ENCODE results near the gene TUBB4B.
A peak's percentile ranks its signal among the peaks of the same experiment; 100 is the strongest.

TUBB4B gene

GRCh38 chr9:137198902-137199283 lies 42.2 kb upstream of the TUBB4B start:
- Histone ChIP-seq H3K9me2 (replicated peaks; ENCODE audit: insufficient read depth, low read length) (no peaks in the 10 kb centered on the region), H3K9me3 (ENCODE audit: insufficient read depth, low read length) (no peaks in the 10 kb centered on the region), H3K79me2 (ENCODE audit: insufficient read depth, low read length) (peaks cover 1% of the 10 kb centered on the region), H2AFZ (ENCODE audit: low read depth, low read length, severe bottlenecking) (no peak overlapping the region), H3K4me2 (ENCODE audit: low read depth, low read length, poor library complexity, severe bottlenecking) (peak overlapping the region; percentile 59), H3F3A (ENCODE audit: insufficient read depth) (peaks cover 12% of the 10 kb centered on the region), H3K4me3 (ENCODE audit: insufficient read depth, low read length, poor library complexity, severe bottlenecking) (no peak overlapping the region), H3K27ac (ENCODE audit: low read depth, low read length) (no peak overlapping the region), H3K36me3 (ENCODE audit: low read length) (no peaks in the 10 kb centered on the region), H4K20me1 (ENCODE audit: low read depth, low read length) (no peaks in the 10 kb centered on the region), H3K27me3 (ENCODE audit: low read length) (no peaks in the 10 kb centered on the region), H3K9ac (ENCODE audit: low read length) (no peak overlapping the region)
- TF ChIP-seq EZH2phosphoT487 (conservative IDR thresholded peaks at IDR 0.05; ENCODE audit: low read length) = no peak
- TF ChIP-seq CTCF (IDR thresholded peaks at IDR 0.05; ENCODE audit: insufficient read depth, low read length, poor library complexity, severe bottlenecking) = no peak

GRCh38 chr9:137199411-137200121 lies 41.5 kb upstream of the TUBB4B start:
- Histone ChIP-seq H3K4me2 (ENCODE audit: low read depth, low read length, poor library complexity, severe bottlenecking) (peak overlapping the region; percentile 59), H3K27me3 (ENCODE audit: low read length) (no peaks in the 10 kb centered on the region), H4K20me1 (ENCODE audit: low read depth, low read length) (no peaks in the 10 kb centered on the region), H3K9ac (ENCODE audit: low read length) (peak overlapping the region; percentile 46; the same call in 1 of the 2 replicates), H3K27ac (ENCODE audit: low read depth, low read length) (no peak overlapping the region), H2AFZ (ENCODE audit: low read depth, low read length, severe bottlenecking) (no peak overlapping the region), H3K36me3 (ENCODE audit: low read length) (no peaks in the 10 kb centered on the region), H3F3A (ENCODE audit: insufficient read depth) (peaks cover 12% of the 10 kb centered on the region), H3K4me3 (ENCODE audit: insufficient read depth, low read length, poor library complexity, severe bottlenecking) (peak overlapping the region; percentile 39), H3K9me2 (replicated peaks; ENCODE audit: insufficient read depth, low read length) (no peaks in the 10 kb centered on the region), H3K9me3 (ENCODE audit: insufficient read depth, low read length) (no peaks in the 10 kb centered on the region), H3K79me2 (ENCODE audit: insufficient read depth, low read length) (peaks cover 8% of the 10 kb centered on the region)
- no peak for TF ChIP-seq CTCF (IDR thresholded peaks at IDR 0.05; ENCODE audit: insufficient read depth, low read length, poor library complexity, severe bottlenecking)
- no peak for TF ChIP-seq EZH2phosphoT487 (conservative IDR thresholded peaks at IDR 0.05; ENCODE audit: low read length)

GRCh38 chr9:137200311-137201204 lies 40.5 kb upstream of the TUBB4B start, which contains the start of gene TPRN:
Gene TPRN (minus strand): TSS chr9:137200741. CDS start chr9:137200711, 30 bp downstream.
- H3K9ac ChIP-seq (ENCODE audit: low read length) = peak within 1 kb of the TSS; percentile 80
- TF ChIP-seq CTCF (IDR thresholded peaks at IDR 0.05; ENCODE audit: insufficient read depth, low read length, poor library complexity, severe bottlenecking) (no peak), EZH2phosphoT487 (conservative IDR thresholded peaks at IDR 0.05; ENCODE audit: low read length) (no peak)
- H3K36me3 ChIP-seq (ENCODE audit: low read length) = no peaks in the 10 kb centered on the region
- peak within 1 kb of the TSS; percentile 69 for H3K4me2 ChIP-seq (ENCODE audit: low read depth, low read length, poor library complexity, severe bottlenecking)
- peak within 1 kb of the TSS; percentile 68 for H3K4me3 ChIP-seq (ENCODE audit: insufficient read depth, low read length, poor library complexity, severe bottlenecking)
- no peaks in the 10 kb centered on the region for H3K9me3 ChIP-seq (ENCODE audit: insufficient read depth, low read length)
- peaks cover 12% of the 10 kb centered on the region for H3F3A ChIP-seq (ENCODE audit: insufficient read depth)
- H4K20me1 ChIP-seq (ENCODE audit: low read depth, low read length) = no peaks in the 10 kb centered on the region
- H2AFZ ChIP-seq (ENCODE audit: low read depth, low read length, severe bottlenecking) = no peak within 1 kb of the TSS
- H3K9me2 ChIP-seq (replicated peaks; ENCODE audit: insufficient read depth, low read length) = no peaks in the 10 kb centered on the region
- no peaks in the 10 kb centered on the region for H3K27me3 ChIP-seq (ENCODE audit: low read length)
- peak within 1 kb of the TSS; percentile 62 for H3K27ac ChIP-seq (ENCODE audit: low read depth, low read length)
- peaks cover 15% of the 10 kb centered on the region for H3K79me2 ChIP-seq (ENCODE audit: insufficient read depth, low read length)
